Measurements from ENCODE around the gene EZR. TPM values are rescaled to one million over a fixed set of nuclear protein-coding genes. Genes with fewer than 3 reads are reported as not detected.
A peak's percentile ranks its signal among the peaks of the same experiment; 100 is the strongest.

EZR gene
- polyA plus RNA-seq, 3 donors = 68.1 to 95.8 (median 86.3) TPM

GRCh38 chr6:158737082-158737709, 82.0 kb downstream of the EZR start:
- H3K27ac Mint-ChIP-seq = peak overlapping the region in 4 of 7 donors; percentile 18 to 75 (median 52)
- Histone ChIP-seq H3K27ac (ENCODE audit: low read depth in 1 of 2, low read length in 2 of 2) (peak overlapping the region in 1 of 2 donors; percentile 38), H3K27me3 (ENCODE audit: control insufficient read depth in 2 of 2, insufficient read depth in 2 of 2, low read length in 2 of 2) (no peaks in the 10 kb centered on the region), H3K4me3 (replicated peaks in 1 of 3; ENCODE audit: low read depth in 2 of 3, low read length in 3 of 3) (no peak overlapping the region), H3K36me3 (replicated peaks in 1 of 2; ENCODE audit: control insufficient read depth in 1 of 2, insufficient read depth in 2 of 2, low read length in 2 of 2) (peaks cover 0 to 23% of the 10 kb centered on the region in 2 donors), H3K4me2 (replicated peaks; ENCODE audit: extremely low read depth, low read length, poor library complexity, severe bottlenecking) (no peak overlapping the region), H2AFZ (ENCODE audit: insufficient read depth, low read depth, low read length, poor library complexity, severe bottlenecking) (no peak overlapping the region), H3K9me3 (replicated peaks in 1 of 2; ENCODE audit: control insufficient read depth in 1 of 2, insufficient read depth in 1 of 2, low read length in 2 of 2) (peaks cover 29 to 32% of the 10 kb centered on the region in 2 donors), H3K79me2 (ENCODE audit: insufficient read depth, low read length) (no peaks in the 10 kb centered on the region), H3K9ac (ENCODE audit: insufficient read depth, low read length, poor library complexity, severe bottlenecking) (no peak overlapping the region), H4K20me1 (ENCODE audit: insufficient read depth, low read length) (peaks cover 10% of the 10 kb centered on the region), H3K4me1 (ENCODE audit: control insufficient read depth in 1 of 2, insufficient read depth in 2 of 2, low read length in 2 of 2) (peaks cover 13 to 17% of the 10 kb centered on the region in 2 donors)
- peaks cover 49 to 74% of the 10 kb centered on the region in 2 donors for H3K36me3 Mint-ChIP-seq
- H3K9me3 Mint-ChIP-seq = peaks cover 15 to 37% (median 34%) of the 10 kb centered on the region in 7 donors
- no peak for DNase-seq
- WGBS (ENCODE audit: insufficient coverage) = 100% methylated on average over 2 of the region's 3 CpGs
- no peak for TF ChIP-seq CTCF (IDR thresholded peaks at IDR 0.05)
- no peak overlapping the region for H3K4me3 Mint-ChIP-seq
- peaks cover 0 to 3% (median 0%) of the 10 kb centered on the region in 3 donors for H3K27me3 Mint-ChIP-seq (ENCODE audit: low read depth in 3 of 3)
- intact Hi-C loops (cut with micrococcal nuclease) = no loop called here
- peaks cover 12% of the 10 kb centered on the region for H3K4me1 Mint-ChIP-seq

GRCh38 chr6:158735009-158735408, 84.2 kb downstream of the EZR start:
- Mint-ChIP-seq H3K4me1 (peaks cover 12% of the 10 kb centered on the region), H3K27me3 (ENCODE audit: low read depth in 3 of 3) (peaks cover 0 to 3% (median 0%) of the 10 kb centered on the region in 3 donors), H3K4me3 (no peak overlapping the region), H3K9me3 (peaks cover 23 to 57% (median 49%) of the 10 kb centered on the region in 7 donors), H3K27ac (no peak overlapping the region), H3K36me3 (peaks cover 52 to 81% of the 10 kb centered on the region in 2 donors)
- Histone ChIP-seq H3K4me2 (replicated peaks; ENCODE audit: extremely low read depth, low read length, poor library complexity, severe bottlenecking) (no peak overlapping the region), H3K79me2 (ENCODE audit: insufficient read depth, low read length) (no peaks in the 10 kb centered on the region), H4K20me1 (ENCODE audit: insufficient read depth, low read length) (peaks cover 7% of the 10 kb centered on the region), H2AFZ (ENCODE audit: insufficient read depth, low read depth, low read length, poor library complexity, severe bottlenecking) (no peak overlapping the region), H3K27ac (ENCODE audit: low read depth in 1 of 2, low read length in 2 of 2) (no peak overlapping the region), H3K9ac (ENCODE audit: insufficient read depth, low read length, poor library complexity, severe bottlenecking) (no peak overlapping the region), H3K4me3 (replicated peaks in 1 of 3; ENCODE audit: low read depth in 2 of 3, low read length in 3 of 3) (no peak overlapping the region), H3K9me3 (replicated peaks in 1 of 2; ENCODE audit: control insufficient read depth in 1 of 2, insufficient read depth in 1 of 2, low read length in 2 of 2) (peaks cover 43 to 47% of the 10 kb centered on the region in 2 donors), H3K36me3 (replicated peaks in 1 of 2; ENCODE audit: control insufficient read depth in 1 of 2, insufficient read depth in 2 of 2, low read length in 2 of 2) (peaks cover 2 to 45% of the 10 kb centered on the region in 2 donors), H3K4me1 (ENCODE audit: control insufficient read depth in 1 of 2, insufficient read depth in 2 of 2, low read length in 2 of 2) (peaks cover 13 to 17% of the 10 kb centered on the region in 2 donors), H3K27me3 (ENCODE audit: control insufficient read depth in 2 of 2, insufficient read depth in 2 of 2, low read length in 2 of 2) (no peaks in the 10 kb centered on the region)
- TF ChIP-seq CTCF (IDR thresholded peaks at IDR 0.05) = no peak
- intact Hi-C loops (cut with micrococcal nuclease) = no loop called here
- 86% methylated on average over 1 of the region's 3 CpGs for WGBS (ENCODE audit: insufficient coverage)
- DNase-seq = no peak
